NCI-H526 treated with DMSO at 0.1 percent for 48 hours (cell line): ENCODE results near the gene PRDX5.

Experiments used
- DNase-seq: peaks from one replicate; lab custom pipeline; 2025; lab: John Stamatoyannopoulos, UW

Gene PRDX5

DNA sequence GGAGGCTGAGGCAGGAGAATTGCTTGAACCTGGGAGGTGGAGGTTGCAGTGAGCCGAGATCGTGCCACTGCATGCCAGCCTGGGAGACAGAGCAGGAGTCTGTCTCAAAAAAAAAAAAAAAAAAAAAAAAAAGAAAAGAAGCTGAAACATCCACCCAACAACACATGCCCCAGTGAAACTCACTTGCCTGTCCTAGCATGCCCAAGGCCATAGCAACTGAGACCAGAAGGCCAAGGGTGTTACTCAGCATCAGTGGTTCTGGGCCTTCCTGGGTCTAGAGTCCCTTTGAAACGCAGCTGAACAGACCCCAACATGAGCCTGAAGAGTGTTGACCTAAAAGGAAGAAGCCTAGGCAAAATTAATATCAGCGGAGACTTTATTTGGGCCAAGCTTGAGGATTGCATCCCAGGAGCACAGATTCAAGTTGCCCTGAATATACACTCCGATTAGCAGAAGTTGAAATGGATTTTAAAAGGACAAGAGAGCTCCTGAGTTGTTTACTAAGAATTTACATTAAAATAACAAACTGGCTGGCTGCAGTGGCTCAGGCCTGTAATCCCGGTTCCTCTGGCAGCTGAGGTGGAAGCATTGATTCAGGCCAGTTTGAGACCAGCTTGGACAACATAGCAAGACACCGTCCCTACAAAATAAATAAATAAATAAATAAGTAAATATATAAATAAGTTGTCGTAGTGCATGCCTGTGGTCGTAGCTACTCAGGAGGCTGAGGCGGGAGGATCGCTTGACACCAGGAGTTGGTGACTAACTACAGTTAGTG is 7.0 kb downstream of the PRDX5 start:
- no peak for DNase-seq

DNA sequence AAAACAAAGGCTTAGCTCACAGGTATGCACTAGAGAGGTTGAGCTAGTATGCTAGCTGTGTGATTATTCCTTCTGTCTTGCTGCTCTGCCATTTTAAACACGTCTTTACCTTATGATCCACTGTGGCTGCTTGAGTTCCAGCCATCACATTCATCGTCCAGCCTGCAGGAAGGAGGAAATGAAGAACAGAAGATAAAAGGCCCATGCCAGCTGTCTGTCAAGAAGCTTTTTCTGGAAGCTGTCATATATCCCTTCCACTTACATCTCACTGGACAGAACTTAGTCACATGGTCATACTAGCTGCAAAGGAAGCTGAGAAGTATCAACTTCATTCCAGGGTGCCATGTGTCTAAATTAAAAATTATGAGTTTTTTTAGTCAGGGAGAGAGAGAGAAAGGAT is 9.5 kb downstream of the PRDX5 start:
- DNase-seq, result no peak

DNA sequence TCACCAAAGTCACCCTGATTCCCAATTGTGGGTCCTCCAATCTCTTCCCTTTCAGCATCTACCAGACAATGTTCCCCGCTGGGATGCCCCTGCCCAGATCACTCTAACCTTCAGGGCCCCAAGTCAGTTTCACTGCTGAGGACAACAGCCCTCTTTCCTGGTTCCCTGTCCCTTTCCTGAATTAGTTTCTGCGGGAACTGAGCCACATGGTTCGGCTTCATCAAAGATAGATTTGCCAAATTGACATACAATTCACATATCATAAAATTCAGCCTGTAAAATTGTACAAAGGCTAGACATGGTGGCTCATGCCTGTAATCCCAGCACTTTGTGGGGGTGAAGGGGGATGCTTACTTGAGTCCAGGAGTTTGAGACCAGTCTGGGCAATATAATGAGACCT is 10.1 kb downstream of the PRDX5 start:
- DNase-seq, result no peak

DNA sequence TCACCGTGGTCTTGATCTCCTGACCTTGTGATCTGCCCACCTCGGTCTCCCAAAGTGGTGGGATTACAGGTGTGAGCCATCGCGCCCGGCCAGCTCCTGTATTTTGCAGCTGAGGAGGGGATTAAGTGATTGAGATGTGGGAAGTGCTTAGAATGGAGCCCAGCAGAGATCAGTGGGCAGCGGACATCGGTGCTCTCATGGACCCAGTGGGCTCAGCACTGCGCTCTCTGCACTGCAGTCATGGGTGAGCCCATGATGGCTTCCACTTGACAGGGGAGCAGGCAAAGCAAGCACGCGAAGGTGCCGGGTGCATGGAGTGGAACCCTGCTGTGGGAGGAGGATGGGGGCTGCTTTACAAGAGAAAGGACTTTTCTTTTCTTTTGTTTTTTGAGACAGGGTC is 13.0 kb downstream of the PRDX5 start:
- DNase-seq, result no peak

DNA sequence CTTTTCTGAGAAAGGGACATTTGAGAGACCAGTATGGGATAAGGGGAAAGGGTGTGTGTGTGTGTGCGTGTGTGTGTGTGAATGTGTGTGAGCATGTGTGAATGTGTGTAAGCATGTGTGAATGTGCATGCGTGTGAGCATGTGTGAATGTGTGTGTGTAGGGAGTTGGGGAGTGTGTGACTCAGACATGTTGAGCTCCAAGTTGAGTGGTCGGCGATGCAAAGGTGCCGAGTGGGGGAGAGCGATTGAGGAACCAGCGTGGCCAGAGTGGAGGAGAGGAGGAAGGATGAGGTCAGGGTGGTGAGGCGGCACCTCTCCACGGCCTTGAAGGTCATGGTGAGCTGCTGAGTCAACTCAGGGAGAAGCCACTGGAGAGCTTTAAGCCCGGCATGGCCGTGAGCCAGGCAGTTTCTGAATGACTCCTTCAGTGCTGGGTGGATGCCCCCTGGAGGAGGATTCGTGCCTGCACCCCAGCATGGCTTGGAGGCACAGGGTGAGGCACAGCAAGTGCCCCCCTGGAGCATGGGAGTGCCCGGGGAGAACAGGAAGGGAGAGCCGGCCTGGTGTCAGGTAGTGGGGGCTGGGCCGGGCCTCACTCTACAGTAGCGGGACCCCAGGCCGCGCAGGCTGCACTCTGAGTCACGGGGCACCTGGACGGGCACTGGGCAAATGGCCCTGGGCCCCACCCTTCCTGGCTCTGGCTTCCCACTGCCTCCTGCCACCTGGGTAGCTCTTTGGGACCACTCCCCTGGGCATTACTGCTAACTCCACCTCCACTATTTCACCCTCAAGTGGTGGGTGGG is 13.8 kb downstream of the PRDX5 start:
- DNase-seq, result no peak

DNA sequence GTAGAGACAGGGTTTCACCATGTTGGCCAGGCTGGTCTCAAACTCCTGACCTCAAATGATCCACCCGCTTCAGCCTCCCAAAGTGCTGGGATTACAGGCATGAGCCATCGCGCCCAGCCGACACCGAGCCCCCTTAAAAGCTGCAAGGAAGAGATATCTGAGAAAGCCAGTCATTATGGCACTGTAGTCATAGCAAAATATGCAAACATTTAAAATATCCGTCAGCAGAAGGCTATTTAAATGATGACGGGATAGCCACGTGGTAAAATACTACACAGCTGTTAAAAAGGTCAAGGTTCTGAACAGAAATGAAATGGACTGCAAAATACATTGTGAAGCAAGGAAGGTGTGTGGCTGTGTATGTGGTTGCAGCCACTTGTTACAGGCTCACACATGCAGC is 15.6 kb downstream of the PRDX5 start:
- DNase-seq, result no peak

DNA sequence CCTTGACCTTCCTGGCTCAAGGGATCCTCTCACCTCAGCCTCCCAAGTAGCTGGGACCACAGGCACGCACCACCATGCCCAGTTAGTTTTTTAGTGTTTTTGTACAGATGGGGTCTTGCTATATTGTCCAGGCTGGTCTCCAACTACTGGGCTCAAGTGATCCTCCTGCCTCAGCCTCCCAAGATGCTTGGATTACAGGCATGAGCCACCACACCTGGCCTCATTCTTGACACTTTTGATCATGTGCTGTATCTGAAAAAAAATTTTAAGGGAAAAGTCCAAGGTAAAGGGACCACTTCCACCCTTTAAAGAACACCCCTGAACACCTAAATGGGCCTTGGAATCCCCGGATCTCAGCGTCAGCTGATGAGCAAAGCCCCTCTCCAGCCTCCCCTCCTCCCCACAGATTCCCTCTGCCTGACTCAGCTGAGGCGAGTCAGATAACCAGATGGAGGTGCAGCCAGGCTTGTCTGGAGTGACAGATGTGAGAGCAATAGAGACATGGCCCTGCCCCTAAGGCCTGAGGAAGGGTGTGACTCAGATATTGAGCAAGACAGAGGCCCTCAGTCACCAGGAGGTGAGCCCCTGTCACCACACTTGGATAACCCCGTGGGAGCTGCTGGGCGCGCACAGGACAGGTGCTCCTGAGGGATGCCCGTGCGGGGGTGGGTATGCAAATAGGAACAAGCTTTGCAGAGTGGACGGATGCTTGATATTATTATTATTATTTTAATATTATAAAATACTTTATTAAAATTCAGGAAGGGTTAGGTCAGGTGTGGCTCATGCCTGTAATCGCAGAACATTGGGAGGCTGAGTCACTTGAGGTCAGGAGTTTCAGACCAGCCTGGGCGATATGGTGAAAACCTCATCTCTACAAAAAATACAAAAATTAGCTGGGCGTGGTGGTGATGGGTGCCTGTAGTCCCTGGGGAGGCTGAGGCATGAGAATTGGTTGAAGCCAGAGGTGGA is 17.1 kb downstream of the PRDX5 start:
- DNase-seq, result peak; percentile 73

DNA sequence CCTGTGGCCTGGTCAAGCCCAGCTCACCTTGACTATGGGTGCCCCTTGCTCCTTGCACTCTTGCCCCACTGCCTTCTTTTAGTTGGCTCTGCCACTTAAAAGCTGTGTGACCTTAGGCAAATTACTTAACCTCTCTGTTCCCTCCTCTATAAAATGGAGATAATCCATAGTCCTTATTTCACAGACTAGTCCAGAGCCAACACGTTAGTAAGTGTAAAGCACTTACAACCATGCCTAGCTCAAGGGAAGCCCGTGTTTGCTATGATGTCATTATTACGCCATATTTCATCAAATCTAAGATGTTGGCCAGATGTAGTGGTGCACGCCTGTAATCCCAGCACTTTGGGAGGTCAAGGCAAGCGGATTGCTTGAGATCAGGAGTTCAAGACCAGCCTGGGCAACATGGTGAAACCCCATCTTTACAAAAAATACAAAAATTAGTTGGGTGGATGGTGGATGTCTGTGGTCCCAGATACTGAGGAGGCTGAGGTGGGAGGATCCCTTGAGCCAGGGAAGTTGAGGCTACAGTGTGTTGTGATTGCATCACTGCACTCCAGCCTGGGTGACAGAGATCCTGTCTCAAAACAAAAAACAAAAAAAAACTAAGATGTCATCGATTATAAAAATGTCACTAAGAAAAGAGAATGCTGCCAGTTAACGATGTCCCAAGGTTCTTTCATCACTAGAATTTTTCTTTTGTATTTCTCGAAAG is 19.8 kb downstream of the PRDX5 start:
- no peak for DNase-seq

DNA sequence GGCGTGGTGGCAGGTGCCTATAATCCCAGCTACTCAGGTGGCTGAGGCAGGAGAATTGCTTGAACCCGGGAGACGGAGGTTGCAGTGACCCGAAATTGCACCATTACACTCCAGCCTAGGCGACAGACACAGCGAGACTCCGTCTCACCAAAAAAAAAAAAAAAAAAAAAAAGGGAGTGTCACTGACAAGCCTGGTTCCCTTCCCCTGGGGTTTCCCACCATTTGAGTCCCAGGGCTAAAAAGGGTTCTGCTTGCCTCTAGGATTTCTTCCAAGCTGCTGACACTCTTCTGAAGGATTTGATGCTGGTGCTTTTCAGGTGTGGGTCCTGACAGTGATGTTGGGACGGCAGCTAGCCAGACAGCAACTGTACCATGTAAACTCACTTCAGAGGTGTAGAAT is 20.8 kb downstream of the PRDX5 start:
- no peak for DNase-seq

DNA sequence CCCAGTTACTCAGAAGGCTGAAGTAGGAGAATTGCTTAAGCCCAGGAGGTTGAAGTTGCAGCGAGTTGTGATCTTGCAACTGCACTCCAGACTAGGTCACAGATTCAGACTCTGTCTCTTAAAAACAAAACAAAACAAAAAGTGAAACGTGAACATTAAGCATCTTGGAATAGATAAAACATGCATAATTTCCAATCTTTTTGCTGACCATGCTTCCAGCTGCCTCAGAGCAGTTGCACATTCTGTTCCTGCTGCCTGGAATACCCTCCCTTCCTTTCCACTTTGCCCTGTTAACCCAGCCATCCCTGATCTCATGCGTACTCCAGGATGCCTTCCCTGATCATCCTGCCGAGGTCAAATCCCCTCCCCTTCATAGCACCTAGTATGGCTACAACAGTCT is 21.4 kb downstream of the PRDX5 start:
- no peak for DNase-seq

DNA sequence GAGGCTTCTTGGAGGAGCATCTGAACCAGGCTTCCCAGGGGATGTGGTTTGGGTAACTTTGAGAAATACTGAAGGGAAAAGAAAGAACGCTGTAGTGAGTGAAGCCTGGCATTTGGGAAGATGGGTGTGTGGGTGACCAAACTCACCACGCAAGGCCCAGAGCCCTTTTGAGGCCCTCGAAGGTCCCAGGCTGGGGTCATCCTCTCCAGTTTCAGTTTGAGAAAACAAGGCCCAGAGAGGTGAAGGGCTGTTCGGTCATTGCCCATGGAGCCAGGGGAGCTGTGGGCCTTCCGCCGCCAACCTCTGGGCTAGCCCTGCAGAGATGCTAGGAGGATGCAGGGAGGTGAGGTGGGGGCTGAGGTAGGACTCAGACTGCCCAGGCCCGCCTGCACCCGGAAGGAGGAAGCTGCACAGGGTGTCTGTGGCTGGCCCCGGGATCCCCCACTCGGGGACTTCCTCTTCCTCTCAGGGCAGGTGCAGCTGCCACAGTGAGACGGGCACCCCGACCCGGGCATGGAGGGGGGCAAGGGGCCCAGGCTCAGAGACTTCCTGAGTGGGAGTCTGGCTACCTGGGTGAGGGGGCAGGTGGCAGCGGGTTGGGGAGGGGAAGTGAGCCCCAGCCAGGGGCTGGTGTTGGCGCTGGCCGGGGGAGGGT is 22.0 kb downstream of the PRDX5 start, which contains the start of gene CCDC88B:
TSS of gene CCDC88B (plus strand) at position 451 of the 655 bp plus-strand sequence. CDS start at position 514, 63 bp downstream.
- DNase-seq, result no peak

DNA sequence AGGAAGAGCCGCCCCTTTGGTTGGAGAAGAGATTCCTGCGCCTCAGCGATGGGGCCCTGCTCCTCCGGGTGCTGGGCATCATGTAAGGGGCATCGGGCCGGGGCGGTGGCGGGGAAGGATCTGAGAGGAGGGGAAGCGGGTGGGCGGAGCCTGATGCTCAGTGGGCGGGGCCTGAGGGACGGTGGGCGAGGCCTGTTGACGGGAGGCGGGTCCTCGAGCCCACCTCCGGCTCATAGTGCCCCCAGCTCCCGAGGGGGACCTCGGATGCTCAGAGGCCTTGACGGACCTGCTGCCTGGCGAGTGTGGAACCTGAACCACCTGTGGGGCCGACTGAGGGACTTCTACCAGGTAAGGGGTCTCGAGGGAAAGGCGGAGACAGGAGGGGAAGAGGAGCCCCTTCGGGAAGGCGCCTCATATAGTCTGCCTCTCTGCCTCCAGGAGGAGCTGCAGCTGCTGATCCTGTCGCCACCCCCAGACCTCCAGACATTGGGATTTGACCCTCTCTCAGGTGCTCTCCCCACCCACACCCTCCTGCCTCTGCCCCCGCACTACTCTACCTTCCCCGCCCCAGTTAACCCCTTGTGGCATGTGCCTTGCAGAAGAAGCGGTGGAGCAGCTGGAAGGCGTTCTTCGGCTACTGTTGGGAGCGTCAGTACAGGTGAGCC is 22.9 kb downstream of the PRDX5 start:
- no peak for DNase-seq

DNA sequence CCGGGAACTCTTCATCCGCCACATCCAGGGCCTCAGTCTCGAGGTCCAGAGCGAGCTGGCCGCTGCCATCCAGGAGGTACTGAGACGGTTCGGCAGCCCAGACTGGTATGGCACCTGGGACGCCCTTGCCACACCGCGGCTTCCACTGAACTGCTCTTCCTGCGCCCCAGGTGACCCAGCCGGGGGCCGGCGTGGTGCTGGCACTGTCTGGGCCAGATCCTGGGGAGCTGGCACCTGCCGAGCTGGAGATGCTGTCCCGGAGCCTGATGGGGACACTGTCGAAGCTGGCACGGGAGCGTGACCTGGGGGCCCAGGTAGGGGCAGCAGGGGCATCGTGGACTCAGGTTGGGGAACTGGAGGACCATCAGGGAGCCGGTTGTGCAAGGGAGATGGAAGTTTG is 23.5 kb downstream of the PRDX5 start:
- no peak for DNase-seq

DNA sequence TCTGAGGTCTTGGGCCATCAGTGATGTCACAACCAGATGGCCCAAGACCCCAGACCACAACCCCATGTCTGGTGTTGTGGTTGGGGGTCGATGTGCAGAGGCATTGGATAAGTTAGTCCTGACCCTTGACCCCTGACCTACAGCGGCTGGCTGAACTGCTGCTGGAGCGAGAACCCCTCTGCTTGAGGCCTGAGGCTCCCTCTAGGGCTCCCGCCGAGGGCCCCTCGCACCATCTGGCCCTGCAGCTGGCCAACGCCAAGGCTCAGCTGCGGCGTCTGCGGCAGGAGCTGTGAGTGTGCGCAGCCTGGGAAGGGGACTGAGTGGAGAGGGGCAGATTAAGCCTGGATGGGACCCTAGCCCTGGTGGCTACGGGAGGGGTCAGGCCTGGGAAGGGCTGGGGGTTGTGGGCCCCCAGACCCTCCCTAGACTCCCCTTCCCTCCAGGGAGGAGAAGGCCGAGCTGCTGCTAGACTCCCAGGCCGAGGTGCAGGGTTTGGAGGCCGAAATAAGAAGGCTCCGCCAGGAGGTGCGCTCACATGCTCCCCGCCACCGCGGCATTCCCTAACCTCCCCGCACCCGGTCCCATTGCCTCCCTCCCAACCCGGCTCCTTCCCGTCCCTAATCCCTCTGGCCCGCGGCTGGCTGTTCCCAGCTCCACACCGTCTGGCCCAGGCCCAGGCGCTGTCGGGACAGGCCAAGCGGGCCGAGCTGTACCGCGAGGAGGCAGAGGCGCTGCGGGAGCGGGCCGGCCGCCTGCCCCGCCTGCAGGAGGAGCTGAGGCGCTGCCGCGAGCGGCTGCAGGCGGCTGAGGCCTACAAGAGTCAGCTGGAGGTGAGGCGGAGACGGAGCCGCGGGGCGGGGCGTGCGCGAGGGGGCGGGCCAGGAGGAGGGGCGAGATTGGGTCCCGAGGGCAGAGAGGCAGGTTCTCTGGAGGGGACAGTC is 24.2 kb downstream of the PRDX5 start:
- peak; percentile 82 for DNase-seq

DNA sequence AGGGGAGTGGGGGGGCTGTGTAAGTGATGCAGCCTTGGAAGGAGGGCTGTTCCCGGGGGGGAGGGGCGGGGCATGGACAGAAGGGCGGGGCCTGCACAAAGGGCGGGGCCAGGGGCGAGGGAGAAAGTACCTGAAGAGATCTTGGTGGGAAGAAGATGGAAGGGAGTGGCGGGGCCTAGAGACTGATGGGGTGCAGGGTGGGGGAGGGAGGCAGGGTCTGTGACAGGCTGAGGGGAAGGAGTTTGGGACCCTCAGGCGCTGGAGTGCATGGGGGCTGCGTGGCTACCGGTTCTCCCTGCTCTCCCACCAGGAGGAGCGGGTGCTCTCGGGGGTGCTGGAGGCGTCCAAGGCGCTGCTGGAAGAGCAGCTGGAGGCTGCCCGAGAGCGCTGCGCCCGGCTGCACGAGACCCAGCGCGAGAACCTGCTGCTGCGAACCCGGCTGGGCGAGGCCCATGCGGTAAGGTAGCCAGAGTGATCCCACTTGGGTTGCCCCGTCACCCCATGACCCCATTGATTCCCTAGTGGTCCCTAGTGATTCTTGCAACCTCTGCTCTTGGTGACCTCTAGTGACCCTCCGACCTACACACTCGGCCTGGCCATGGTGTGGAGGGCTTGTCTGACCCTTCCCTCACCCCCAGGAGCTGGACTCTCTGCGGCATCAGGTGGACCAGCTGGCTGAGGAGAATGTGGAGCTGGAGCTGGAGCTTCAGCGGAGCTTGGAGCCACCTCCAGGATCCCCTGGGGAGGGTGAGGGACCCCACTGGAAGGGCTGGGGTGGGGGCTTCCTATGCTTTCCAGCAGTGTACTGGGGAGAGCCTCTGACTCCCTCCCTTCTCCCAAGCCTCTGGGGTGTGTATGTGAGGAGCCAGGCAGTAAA is 25.2 kb downstream of the PRDX5 start:
- DNase-seq, result no peak

DNA sequence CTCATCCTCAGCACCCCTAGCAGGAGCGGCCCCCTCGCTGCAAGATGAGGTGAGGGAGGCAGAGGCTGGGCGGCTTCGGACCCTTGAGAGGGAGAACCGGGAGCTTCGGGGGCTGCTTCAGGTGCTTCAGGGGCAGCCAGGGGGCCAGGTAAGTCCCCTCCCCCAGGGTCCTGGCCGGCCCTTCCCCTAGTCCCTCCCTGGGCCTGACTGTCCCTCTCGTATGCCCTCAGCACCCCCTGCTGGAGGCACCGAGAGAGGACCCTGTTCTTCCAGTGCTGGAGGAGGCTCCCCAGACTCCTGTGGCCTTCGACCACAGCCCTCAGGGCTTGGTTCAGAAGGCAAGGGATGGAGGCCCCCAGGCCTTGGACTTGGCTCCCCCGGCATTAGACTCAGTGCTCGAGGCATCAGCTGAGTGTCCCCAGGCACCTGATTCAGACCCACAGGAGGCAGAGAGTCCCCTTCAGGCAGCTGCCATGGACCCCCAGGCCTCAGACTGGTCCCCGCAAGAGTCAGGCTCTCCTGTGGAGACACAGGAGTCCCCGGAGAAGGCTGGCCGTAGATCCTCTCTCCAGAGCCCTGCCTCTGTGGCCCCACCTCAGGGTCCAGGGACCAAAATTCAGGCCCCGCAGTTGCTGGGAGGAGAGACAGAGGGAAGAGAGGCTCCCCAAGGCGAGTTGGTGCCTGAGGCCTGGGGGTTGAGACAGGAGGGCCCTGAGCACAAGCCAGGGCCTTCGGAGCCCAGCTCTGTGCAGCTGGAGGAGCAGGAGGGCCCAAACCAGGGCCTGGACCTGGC is 26.0 kb downstream of the PRDX5 start:
- no peak for DNase-seq

DNA sequence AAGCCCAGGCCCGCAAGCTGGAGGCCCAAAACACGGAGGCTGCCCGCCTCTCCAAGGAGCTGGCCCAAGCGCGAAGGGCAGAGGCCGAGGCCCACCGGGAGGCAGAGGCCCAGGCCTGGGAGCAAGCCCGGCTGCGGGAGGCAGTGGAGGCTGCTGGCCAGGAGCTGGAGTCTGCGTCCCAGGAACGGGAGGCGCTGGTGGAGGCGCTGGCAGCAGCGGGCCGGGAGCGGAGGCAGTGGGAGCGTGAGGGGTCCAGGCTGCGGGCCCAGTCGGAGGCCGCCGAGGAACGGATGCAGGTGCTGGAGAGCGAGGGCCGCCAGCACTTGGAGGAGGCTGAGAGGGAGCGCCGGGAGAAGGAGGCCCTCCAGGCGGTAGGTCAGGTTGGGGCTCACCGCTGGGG is 26.9 kb downstream of the PRDX5 start:
- DNase-seq, result no peak
